Ishikawa (cell line): ENCODE data around the gene RALGPS1.

Experiments
- RAD21 ChIP-seq: IDR thresholded peaks from 2 replicates; pipeline ENCODE4 v1.6.1; 2012; ENCODE audit warnings: low read depth
- TAF1 ChIP-seq: IDR thresholded peaks from 2 replicates; pipeline ENCODE4 v1.6.1; 2012; ENCODE audit warnings: low read depth, mild to moderate bottlenecking
- TCF12 ChIP-seq: IDR thresholded peaks from 2 replicates; pipeline ENCODE4 v1.6.1; 2012; ENCODE audit warnings: low read depth
- TF ChIP-seq, protein P1 (sequence below): IDR thresholded peaks from 2 replicates; pipeline ENCODE4 v1.6.1; 2012

DNA sequence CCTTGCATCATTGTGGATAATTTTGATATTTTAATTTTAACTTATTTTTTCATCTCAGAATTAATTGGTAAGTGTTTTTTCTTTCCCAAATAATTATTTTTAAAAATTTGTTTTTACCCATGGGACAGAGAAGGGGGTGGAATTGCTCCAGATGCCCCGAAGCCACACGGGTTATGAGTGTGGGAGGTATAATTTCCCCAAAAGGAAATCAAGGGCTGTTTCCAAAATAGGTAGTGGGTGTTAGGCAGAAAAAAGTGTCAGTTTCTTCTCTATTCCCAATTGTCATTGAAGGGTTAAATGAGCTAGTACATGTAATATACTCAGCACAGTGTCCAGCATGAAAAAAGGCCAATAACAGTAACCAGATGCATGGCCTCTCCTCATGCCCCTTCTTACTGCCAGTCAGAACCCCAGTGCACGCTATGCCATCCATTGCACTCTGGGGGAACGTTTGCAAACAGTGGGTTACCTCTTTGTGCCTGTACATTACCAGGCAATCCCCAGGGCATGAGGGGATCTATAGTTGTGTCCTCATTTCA is 244.3 kb downstream of the RALGPS1 start:
- no peak for TF ChIP-seq TCF12
- TF ChIP-seq RAD21: no peak
- TF ChIP-seq, protein P1, sequence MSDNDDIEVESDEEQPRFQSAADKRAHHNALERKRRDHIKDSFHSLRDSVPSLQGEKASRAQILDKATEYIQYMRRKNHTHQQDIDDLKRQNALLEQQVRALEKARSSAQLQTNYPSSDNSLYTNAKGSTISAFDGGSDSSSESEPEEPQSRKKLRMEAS: no peak
- TF ChIP-seq TAF1: no peak
